Measurements from ENCODE around the gene CD84. TPM values are rescaled to one million over a fixed set of nuclear protein-coding genes. Genes with fewer than 3 reads are reported as not detected.

Gene CD84
- total RNA-seq, 2 experiments from 2014 or later: 22.2 to 23.4 TPM

GRCh38 chr1:160618327-160618726 is 39.0 kb upstream of the CD84 start:
- ChIA-PET POLR2A (interaction anchor here (0.6 to 3.4 kb wide), 6 partner anchors 9 to 95 kb away, joined by 4 to 17 read pairs (median 10); partner anchors contain the start of genes CD48 and SLAMF6), CTCF (ENCODE audit: unreplicated experiment) (interaction anchor here (0.5 to 1.6 kb wide), 2 partner anchors 35 to 57 kb away, joined by 3 to 5 read pairs; no protein-coding TSS in a partner anchor)
- Histone ChIP-seq H3K36me3 (ENCODE audit: insufficient read depth, low read length) (0 out of 2 replicates have a peak, but pooled peaks cover 8% of the 10 kb centered on the region), H3K4me2 (ENCODE audit: low read length) (no peak overlapping the region), H3K27ac (ENCODE audit: low read depth, low read length, poor library complexity, severe bottlenecking) (no peak overlapping the region), H3K9me3 (ENCODE audit: low read length) (peaks cover 20% of the 10 kb centered on the region; the same call in 1 of the 2 replicates), H3K4me3 (ENCODE audit: low read depth, low read length, poor library complexity, severe bottlenecking) (no peak overlapping the region), H2AFZ (ENCODE audit: low read length) (peak overlapping the region; percentile 44; the same call in 1 of the 2 replicates), H3K4me1 (ENCODE audit: insufficient read depth, low read length, poor library complexity, severe bottlenecking) (peaks cover 67% of the 10 kb centered on the region), H3K9me2 (ENCODE audit: insufficient read depth, low read length) (no peaks in the 10 kb centered on the region), H4K20me1 (ENCODE audit: insufficient read depth, low read length) (no peaks in the 10 kb centered on the region), H3K79me2 (ENCODE audit: insufficient read depth, low read depth, low read length) (no peaks in the 10 kb centered on the region)
- intact Hi-C loops (cut with micrococcal nuclease; ENCODE audit: unreplicated experiment): loop anchor here (10.0 kb wide), 1 partner anchor 336 kb away; the partner anchor contains the start of gene ITLN2
- BruUV-seq (replicated peaks): no TSS peak
- DNase-seq (ENCODE audit: low spot score): no peak
- TF ChIP-seq EZH2phosphoT487 (IDR thresholded peaks at IDR 0.05; ENCODE audit: borderline replicate concordance, low read depth, low read length): no peak
- TF ChIP-seq, protein P1, sequence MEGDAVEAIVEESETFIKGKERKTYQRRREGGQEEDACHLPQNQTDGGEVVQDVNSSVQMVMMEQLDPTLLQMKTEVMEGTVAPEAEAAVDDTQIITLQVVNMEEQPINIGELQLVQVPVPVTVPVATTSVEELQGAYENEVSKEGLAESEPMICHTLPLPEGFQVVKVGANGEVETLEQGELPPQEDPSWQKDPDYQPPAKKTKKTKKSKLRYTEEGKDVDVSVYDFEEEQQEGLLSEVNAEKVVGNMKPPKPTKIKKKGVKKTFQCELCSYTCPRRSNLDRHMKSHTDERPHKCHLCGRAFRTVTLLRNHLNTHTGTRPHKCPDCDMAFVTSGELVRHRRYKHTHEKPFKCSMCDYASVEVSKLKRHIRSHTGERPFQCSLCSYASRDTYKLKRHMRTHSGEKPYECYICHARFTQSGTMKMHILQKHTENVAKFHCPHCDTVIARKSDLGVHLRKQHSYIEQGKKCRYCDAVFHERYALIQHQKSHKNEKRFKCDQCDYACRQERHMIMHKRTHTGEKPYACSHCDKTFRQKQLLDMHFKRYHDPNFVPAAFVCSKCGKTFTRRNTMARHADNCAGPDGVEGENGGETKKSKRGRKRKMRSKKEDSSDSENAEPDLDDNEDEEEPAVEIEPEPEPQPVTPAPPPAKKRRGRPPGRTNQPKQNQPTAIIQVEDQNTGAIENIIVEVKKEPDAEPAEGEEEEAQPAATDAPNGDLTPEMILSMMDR (conservative IDR thresholded peaks at IDR 0.05; ENCODE audit: low read length): no peak

- Histone ChIP-seq H3K79me2 (ENCODE audit: insufficient read depth, low read depth, low read length) (no peaks in the 10 kb centered on the region), H3K4me3 (ENCODE audit: low read depth, low read length, poor library complexity, severe bottlenecking) (no peak overlapping the region), H3K9me3 (ENCODE audit: low read length) (peaks cover 20% of the 10 kb centered on the region; the same call in 1 of the 2 replicates), H3K36me3 (ENCODE audit: insufficient read depth, low read length) (0 out of 2 replicates have a peak, but pooled peaks cover 8% of the 10 kb centered on the region), H3K27ac (ENCODE audit: low read depth, low read length, poor library complexity, severe bottlenecking) (no peak overlapping the region), H2AFZ (ENCODE audit: low read length) (no peak overlapping the region), H3K4me2 (ENCODE audit: low read length) (no peak overlapping the region), H4K20me1 (ENCODE audit: insufficient read depth, low read length) (no peaks in the 10 kb centered on the region), H3K9me2 (ENCODE audit: insufficient read depth, low read length) (no peaks in the 10 kb centered on the region), H3K4me1 (ENCODE audit: insufficient read depth, low read length, poor library complexity, severe bottlenecking) (peaks cover 45% of the 10 kb centered on the region)
- intact Hi-C loops (cut with micrococcal nuclease; ENCODE audit: unreplicated experiment): loop anchor here (10.0 kb wide), 1 partner anchor 339 kb away; the partner anchor contains the start of gene ITLN2
- DNase-seq (ENCODE audit: low spot score): no peak
- ChIA-PET CTCF (ENCODE audit: unreplicated experiment) (no interaction called here), POLR2A (interaction anchor here (0.8 kb wide), 1 partner anchor 11 kb away, joined by 3 read pairs; no protein-coding TSS in a partner anchor)
- no TSS peak for BruUV-seq (replicated peaks)
- no peak for TF ChIP-seq EZH2phosphoT487 (IDR thresholded peaks at IDR 0.05; ENCODE audit: borderline replicate concordance, low read depth, low read length)
- TF ChIP-seq, protein P1 (conservative IDR thresholded peaks at IDR 0.05; ENCODE audit: low read length): no peak
Measured at GRCh38 chr1:160615660-160616059, 36.4 kb upstream of the CD84 start.

GRCh38 chr1:160614410-160614809 is 35.1 kb upstream of the CD84 start:
- Histone ChIP-seq H3K36me3 (ENCODE audit: insufficient read depth, low read length) (0 out of 2 replicates have a peak, but pooled peaks cover 6% of the 10 kb centered on the region), H4K20me1 (ENCODE audit: insufficient read depth, low read length) (no peaks in the 10 kb centered on the region), H3K4me3 (ENCODE audit: low read depth, low read length, poor library complexity, severe bottlenecking) (no peak overlapping the region), H3K27ac (ENCODE audit: low read depth, low read length, poor library complexity, severe bottlenecking) (no peak overlapping the region), H3K4me1 (ENCODE audit: insufficient read depth, low read length, poor library complexity, severe bottlenecking) (peaks cover 45% of the 10 kb centered on the region), H3K79me2 (ENCODE audit: insufficient read depth, low read depth, low read length) (no peaks in the 10 kb centered on the region), H2AFZ (ENCODE audit: low read length) (no peak overlapping the region), H3K9me3 (ENCODE audit: low read length) (peaks cover 18% of the 10 kb centered on the region; the same call in 1 of the 2 replicates), H3K4me2 (ENCODE audit: low read length) (no peak overlapping the region), H3K9me2 (ENCODE audit: insufficient read depth, low read length) (no peaks in the 10 kb centered on the region)
- BruUV-seq (replicated peaks): no TSS peak
- CTCF ChIA-PET (ENCODE audit: unreplicated experiment): no interaction called here
- no peak for DNase-seq (ENCODE audit: low spot score)
- TF ChIP-seq EZH2phosphoT487 (IDR thresholded peaks at IDR 0.05; ENCODE audit: borderline replicate concordance, low read depth, low read length): no peak
- TF ChIP-seq, protein P1 (conservative IDR thresholded peaks at IDR 0.05; ENCODE audit: low read length): no peak
- intact Hi-C loops (cut with micrococcal nuclease; ENCODE audit: unreplicated experiment): loop anchor here (10.0 kb wide), 1 partner anchor 340 kb away; the partner anchor contains the start of gene ITLN2
- POLR2A ChIA-PET: no interaction called here

Data from OCI-LY7 (cell line).